ENCODE data around the gene SYTL3.
"Not testable (repeated sequence)": the region's sequence is repeated elsewhere in the genome, so short reads cannot be mapped to it uniquely, and the experiment has no call there.

Gene SYTL3

GRCh38 chr6:158672726-158673125 is 22.9 kb downstream of the SYTL3 start:
- no peak for TF ChIP-seq CTCF (conservative IDR thresholded peaks at IDR 0.05)

GRCh38 chr6:158674342-158675131 is 24.7 kb downstream of the SYTL3 start:
- TF ChIP-seq CTCF (conservative IDR thresholded peaks at IDR 0.05) = no peak

More at GRCh38 chr6:158672726-158673125, 22.9 kb downstream of the SYTL3 start:
- H3K27ac ChIP-seq = no peak overlapping the region

GRCh38 chr6:158677094-158677493 is 27.2 kb downstream of the SYTL3 start:
- not testable (repeated sequence) for H3K27ac ChIP-seq

More at GRCh38 chr6:158674342-158675131, 24.7 kb downstream of the SYTL3 start:
- H3K27ac ChIP-seq = no peak overlapping the region

- H3K27ac ChIP-seq = no peak overlapping the region
- no peak for TF ChIP-seq CTCF (conservative IDR thresholded peaks at IDR 0.05)
These were observed 28.2 kb downstream of the SYTL3 start for GRCh38 chr6:158677906-158678578.

GRCh38 chr6:158680015-158680414 is 30.2 kb downstream of the SYTL3 start:
- no peak for TF ChIP-seq CTCF (conservative IDR thresholded peaks at IDR 0.05)

GRCh38 chr6:158680481-158680880 is 30.6 kb downstream of the SYTL3 start:
- TF ChIP-seq CTCF (conservative IDR thresholded peaks at IDR 0.05) = no peak
- H3K27ac ChIP-seq = no peak overlapping the region

More at GRCh38 chr6:158680015-158680414, 30.2 kb downstream of the SYTL3 start:
- no peak overlapping the region for H3K27ac ChIP-seq

GRCh38 chr6:158684311-158684710 is 34.5 kb downstream of the SYTL3 start:
- H3K27ac ChIP-seq = no peak overlapping the region
- no peak for TF ChIP-seq CTCF (conservative IDR thresholded peaks at IDR 0.05)
